H9 (cell line): ENCODE data around the gene TTC9C. TPM values are rescaled to one million over a fixed set of nuclear protein-coding genes. Genes with fewer than 3 reads are reported as not detected.

Source experiments
- DNase-seq: peaks from one replicate; pipeline ENCODE4 v3.0.0-alpha.2; 2017
- H2AFZ ChIP-seq: one replicate; pipeline ENCODE4 v1.6.1; 2013; ENCODE audit warnings: mild to moderate bottlenecking, low read length, control low read depth, moderate library complexity
- H2AK5ac ChIP-seq: 2 replicates; pipeline ENCODE4 v1.6.1; 2013; ENCODE audit warnings: low read length, control low read depth, mixed read lengths; ENCODE audit not compliant: insufficient read length
- H2BK120ac ChIP-seq: one replicate; pipeline ENCODE4 v1.6.1; 2013; ENCODE audit warnings: low read depth, mild to moderate bottlenecking, low read length, control low read depth, inconsistent platforms; ENCODE audit not compliant: poor library complexity, severe bottlenecking
- H2BK12ac ChIP-seq: 2 replicates; pipeline ENCODE4 v1.6.1; 2013; ENCODE audit warnings: low read length, control low read depth, mixed read lengths, low read depth; ENCODE audit not compliant: insufficient read length
- H2BK15ac ChIP-seq: 2 replicates; pipeline ENCODE4 v1.6.1; 2013; ENCODE audit warnings: low read depth, low read length, control low read depth
- H2BK20ac ChIP-seq: one replicate; pipeline ENCODE4 v1.6.1; 2013; ENCODE audit warnings: low read depth, mild to moderate bottlenecking, low read length, control low read depth, inconsistent platforms; ENCODE audit not compliant: poor library complexity, severe bottlenecking
- H2BK5ac ChIP-seq: 2 replicates; pipeline ENCODE4 v1.6.1; 2013; ENCODE audit warnings: low read length, control low read depth, mixed read lengths; ENCODE audit not compliant: insufficient read length
- H3K14ac ChIP-seq: 2 replicates; pipeline ENCODE4 v1.6.1; 2013; ENCODE audit warnings: low read length, control low read depth; ENCODE audit not compliant: insufficient read depth
- H3K18ac ChIP-seq: 2 replicates; pipeline ENCODE4 v1.6.1; 2013; ENCODE audit warnings: low read depth, mild to moderate bottlenecking, mixed read lengths, low read length, control low read depth; ENCODE audit not compliant: insufficient read length
- H3K23ac ChIP-seq: 2 replicates; pipeline ENCODE4 v1.6.1; 2013; ENCODE audit warnings: low read length, control low read depth, mixed read lengths, low read depth; ENCODE audit not compliant: insufficient read length
- H3K23me2 ChIP-seq: 2 replicates; pipeline ENCODE4 v1.6.1; 2013; ENCODE audit warnings: low read depth, mild to moderate bottlenecking, mixed read lengths, low read length, control low read depth; ENCODE audit not compliant: insufficient read length, poor library complexity, severe bottlenecking
- H3K27ac ChIP-seq: 2 replicates; pipeline ENCODE4 v1.5.1; 2013; ENCODE audit warnings: low read length, control low read depth, mixed read lengths, low read depth; ENCODE audit not compliant: insufficient read length
- H3K27me3 ChIP-seq: 2 replicates; pipeline ENCODE4 v1.6.1; 2013; ENCODE audit warnings: low read length, control low read depth, inconsistent platforms; ENCODE audit not compliant: insufficient read depth
- H3K4ac ChIP-seq: 2 replicates; pipeline ENCODE4 v1.6.1; 2013; ENCODE audit warnings: low read depth, mild to moderate bottlenecking, control low read depth, inconsistent platforms, low read length, moderate library complexity
- H3K4me1 ChIP-seq: 2 replicates; pipeline ENCODE4 v1.6.1; 2013; ENCODE audit warnings: low read length, control low read depth, inconsistent platforms; ENCODE audit not compliant: insufficient read depth
- H3K4me2 ChIP-seq: 2 replicates; pipeline ENCODE4 v1.6.1; 2013; ENCODE audit warnings: low read length, control low read depth, mixed read lengths; ENCODE audit not compliant: insufficient read length, insufficient read depth
- H3K56ac ChIP-seq: 2 replicates; pipeline ENCODE4 v1.6.1; 2013; ENCODE audit warnings: low read depth, mild to moderate bottlenecking, mixed read lengths, low read length, control low read depth; ENCODE audit not compliant: insufficient read length
- H3K79me1 ChIP-seq: 2 replicates; pipeline ENCODE4 v1.6.1; 2013; ENCODE audit warnings: low read depth, mild to moderate bottlenecking, moderate library complexity, low read length, control low read depth, inconsistent platforms; ENCODE audit not compliant: insufficient read depth, poor library complexity, severe bottlenecking
- H3K79me2 ChIP-seq: 2 replicates; pipeline ENCODE4 v1.6.1; 2013; ENCODE audit warnings: low read length, control low read depth, inconsistent platforms; ENCODE audit not compliant: insufficient read depth
- H3K9ac ChIP-seq: 2 replicates; pipeline ENCODE4 v1.6.1; 2013; ENCODE audit warnings: low read length, control low read depth, mixed read lengths; ENCODE audit not compliant: insufficient read length; ENCODE audit errors: extremely low read depth
- H3K9me3 ChIP-seq: one replicate; pipeline ENCODE4 v1.6.1; 2013; ENCODE audit warnings: low read depth, low read length, inconsistent platforms; ENCODE audit not compliant: control insufficient read depth
- H3T11ph ChIP-seq: one replicate; pipeline ENCODE4 v1.6.1; 2013; ENCODE audit warnings: mild to moderate bottlenecking, low read length, control low read depth, inconsistent platforms
- H4K20me1 ChIP-seq: one replicate; pipeline ENCODE4 v1.6.1; 2013; ENCODE audit not compliant: control insufficient read depth, insufficient read length, insufficient read depth
- H4K5ac ChIP-seq: 2 replicates; pipeline ENCODE4 v1.6.1; 2013; ENCODE audit warnings: low read depth, mild to moderate bottlenecking, mixed read lengths, low read length, control low read depth; ENCODE audit not compliant: insufficient read length
- H4K8ac ChIP-seq: replicated peaks from 2 replicates; pipeline ENCODE4 v1.6.1; 2013; ENCODE audit warnings: low read length, control low read depth, mixed read lengths, low read depth; ENCODE audit not compliant: insufficient read length
- H4K91ac ChIP-seq: 2 replicates; pipeline ENCODE4 v1.6.1; 2013; ENCODE audit warnings: low read depth, mild to moderate bottlenecking, moderate library complexity, mixed read lengths, low read length, control low read depth; ENCODE audit not compliant: insufficient read length
- H3K27ac Mint-ChIP-seq, 3 experiments: 2 replicates in 2 of 3; 3 replicates in 1 of 3; pipeline ENCODE4 v1.8.0; 2020 to 2021; ENCODE audit warnings: mixed read lengths in 3 of 3, mild to moderate bottlenecking in 1 of 3, moderate library complexity in 1 of 3
- H3K27me3 Mint-ChIP-seq: 2 replicates; pipeline ENCODE4 v1.8.0; 2021; ENCODE audit warnings: low read depth, mild to moderate bottlenecking, moderate library complexity, mixed read lengths
- H3K36me3 Mint-ChIP-seq, 3 experiments: 2 replicates in 2 of 3; 3 replicates in 1 of 3; pipeline ENCODE4 v1.8.0; 2020 to 2021; ENCODE audit warnings: low read depth in 3 of 3, mixed read lengths in 3 of 3; ENCODE audit not compliant: insufficient read depth in 1 of 3
- H3K4me1 Mint-ChIP-seq, 2 experiments: 2 replicates each; pipeline ENCODE4 v1.8.0; 2020; ENCODE audit warnings: mixed read lengths in 2 of 2
- H3K4me3 Mint-ChIP-seq, 2 experiments: 2 replicates in 1 of 2; 3 replicates in 1 of 2; pipeline ENCODE4 v1.8.0; 2020 to 2021; ENCODE audit warnings: mild to moderate bottlenecking in 2 of 2, mixed read lengths in 2 of 2, moderate library complexity in 1 of 2
- H3K9me3 Mint-ChIP-seq, 2 experiments: 2 replicates in 1 of 2; 3 replicates in 1 of 2; pipeline ENCODE4 v1.8.0; 2020; ENCODE audit warnings: mild to moderate bottlenecking in 2 of 2, mixed read lengths in 2 of 2, moderate library complexity in 1 of 2
- CTCF ChIP-seq: fragments of 200-600 bp; sonication (generic); conservative IDR thresholded peaks from 3 replicates; pipeline ENCODE4 v1.8.0; 2021; ENCODE audit warnings: antibody characterized with exemption, mild to moderate bottlenecking
- WGBS: extraction: QIAGEN DNeasy Blood & Tissue Kit; methylation state at CpG from one replicate; pipeline ENCODE4 v1.1.7; 2013; ENCODE audit warnings: missing lambda C conversion rate, low lambda C conversion rate, mixed read lengths; ENCODE audit not compliant: insufficient read length; ENCODE audit errors: extremely low coverage; 5-methylcytosine and 5-hydroxymethylcytosine counted together
- total RNA-seq: library from RNA; stranded (reverse); gene quantifications from 2 replicates; pipeline ENCODE4 v1.2.1, GENCODE V29; 2021

TTC9C gene
- total RNA-seq, 1 experiment from 2014 or later: 33.4 TPM

- no peak overlapping the region for H3K18ac ChIP-seq
- H3K4me2 ChIP-seq: peak overlapping the region; percentile 99
- H4K8ac ChIP-seq: no peak overlapping the region
- no peak overlapping the region for H2BK20ac ChIP-seq
- no peak overlapping the region for H2BK15ac ChIP-seq
- peaks cover 38 to 55% (median 49%) of the 10 kb centered on the region in 3 experiments for H3K36me3 Mint-ChIP-seq
- no CpG with 5 or more reads among the region's 7 CpGs for WGBS
- no peaks in the 10 kb centered on the region for H3K9me3 Mint-ChIP-seq
- no peaks in the 10 kb centered on the region for H4K20me1 ChIP-seq
- H3K27me3 ChIP-seq: no peaks in the 10 kb centered on the region
- peak overlapping the region; percentile 94 for H3K9ac ChIP-seq
- H3K27ac ChIP-seq: no peak overlapping the region
- peaks cover 25% of the 10 kb centered on the region for H3K23me2 ChIP-seq
- peaks cover 20 to 27% of the 10 kb centered on the region in 2 experiments for H3K4me1 Mint-ChIP-seq
- no peaks in the 10 kb centered on the region for H3K9me3 ChIP-seq
- H3K79me1 ChIP-seq: peaks cover 6% of the 10 kb centered on the region
- peaks cover 30% of the 10 kb centered on the region for H3K79me2 ChIP-seq
- no peak for TF ChIP-seq CTCF
- H3K14ac ChIP-seq: no peak overlapping the region
- no peak overlapping the region for H2BK12ac ChIP-seq
- DNase-seq: no peak
- H3K27me3 Mint-ChIP-seq: no peaks in the 10 kb centered on the region
- no peak overlapping the region for H3K4ac ChIP-seq
- no peak overlapping the region for H3T11ph ChIP-seq
- H2BK120ac ChIP-seq: no peak overlapping the region
- no peak overlapping the region for H2AK5ac ChIP-seq
- H2BK5ac ChIP-seq: no peak overlapping the region
- H3K56ac ChIP-seq: no peak overlapping the region
- H4K5ac ChIP-seq: no peak overlapping the region
- no peak overlapping the region for H4K91ac ChIP-seq
- no peaks in the 10 kb centered on the region for H3K4me1 ChIP-seq
- H2AFZ ChIP-seq: no peak overlapping the region
- H3K4me3 Mint-ChIP-seq: peak overlapping the region; percentile 89 to 95
- H3K23ac ChIP-seq: no peak overlapping the region
- H3K27ac Mint-ChIP-seq: peak overlapping the region in 2 of 3 experiments; percentile 67 to 92; a peak in 5 of 7 replicates
Measured at GRCh38 chr11:62725646-62726045, 2.6 kb upstream of the TTC9C start.
